ENCODE measurements around the gene PTPN11. TPM values are rescaled to one million over a fixed set of nuclear protein-coding genes. Genes with fewer than 3 reads are reported as not detected.

The PTPN11 gene
- total RNA-seq, 1 experiment from 2014 or later: 181 TPM

- DNase-seq (ENCODE audit: low read depth, low spot score) (no peak), ATAC-seq (peak; percentile 90)
- H3K27ac ChIP-seq (ENCODE audit: low read depth, low read length): no peak overlapping the region
- no peak overlapping the region for H3K4me3 ChIP-seq (replicated peaks in 1 of 2; ENCODE audit: low read depth in 1 of 2, low read length in 2 of 2)
- ChIA-PET POLR2A (no interaction called here), RAD21 (ENCODE audit: low non-redundant PET in 1 of 2, low total read pairs in 2 of 2, uncharacterized antibody in 2 of 2, unreplicated experiment in 2 of 2) (no interaction called here), CTCF (no interaction called here)
- H3K4me2 ChIP-seq (ENCODE audit: low read length): peak overlapping the region; percentile 27; the same call in 1 of the 2 replicates
- H3K36me3 ChIP-seq (ENCODE audit: control insufficient read depth in 1 of 2, insufficient read depth in 2 of 2, low read length in 2 of 2): no peaks in the 10 kb centered on the region
- H3K9me3 ChIP-seq (ENCODE audit: control insufficient read depth in 1 of 2, insufficient read depth in 1 of 2, low read depth in 1 of 2, low read length in 2 of 2): no peaks in the 10 kb centered on the region
- H4K20me1 ChIP-seq (ENCODE audit: insufficient read depth): no peaks in the 10 kb centered on the region
- H3K4me1 ChIP-seq (ENCODE audit: control insufficient read depth in 1 of 2, insufficient read depth in 2 of 2, low read length in 2 of 2): peaks cover 7 to 9% of the 10 kb centered on the region in 2 experiments; a peak in 3 of 4 replicates
- no peaks in the 10 kb centered on the region for H3K9me2 ChIP-seq (ENCODE audit: insufficient read depth)
- H3K9ac ChIP-seq (ENCODE audit: low read length): no peak overlapping the region
- TF ChIP-seq CTCF (IDR thresholded peaks at IDR 0.05 in 2 of 3, conservative IDR thresholded peaks at IDR 0.05 in 1 of 3; ENCODE audit: borderline replicate concordance in 1 of 3, insufficient read depth in 1 of 3, low read depth in 2 of 3, low read length in 2 of 3) (peak in 2 of 3 experiments; percentile 37 to 49; a peak in 3 of 6 replicates), POLR2A (IDR thresholded peaks at IDR 0.05; ENCODE audit: borderline replicate concordance, extremely low read depth, insufficient read depth, insufficient read length) (no peak)
- no peaks in the 10 kb centered on the region for H3K79me2 ChIP-seq (ENCODE audit: insufficient read depth, low read length)
- intact Hi-C loops (cut with micrococcal nuclease): no loop called here
- no peaks in the 10 kb centered on the region for H3K27me3 ChIP-seq (ENCODE audit: insufficient read depth, low read length)
- no TSS peak for BruUV-seq (replicated peaks)
- H2AFZ ChIP-seq (ENCODE audit: low read depth, low read length, poor library complexity, severe bottlenecking): no peak overlapping the region
Measured at GRCh38 chr12:112524676-112525425, 106.1 kb downstream of the PTPN11 start.

DNA sequence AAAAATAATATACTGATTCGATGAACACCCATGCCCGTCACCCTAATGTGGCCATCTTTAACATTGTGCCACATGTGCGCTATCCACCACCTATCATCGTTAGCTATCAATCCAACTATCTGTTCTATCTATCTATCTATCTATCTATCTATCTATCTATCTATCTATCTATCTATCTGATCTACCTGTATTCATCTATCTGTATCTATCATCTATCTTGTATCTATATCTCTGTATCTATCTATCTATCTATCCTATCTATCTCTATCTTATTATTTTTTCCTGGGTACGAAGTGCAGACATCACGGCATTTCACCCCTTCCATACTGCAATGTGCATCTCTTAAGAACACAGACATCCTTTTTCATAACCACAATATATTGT lies 106.7 kb downstream of the PTPN11 start:
- CTCF ChIA-PET: no interaction called here
- Histone ChIP-seq H2AFZ (ENCODE audit: low read depth, low read length, poor library complexity, severe bottlenecking) (no peak overlapping the region), H3K9me2 (ENCODE audit: insufficient read depth) (no peaks in the 10 kb centered on the region), H3K79me2 (ENCODE audit: insufficient read depth, low read length) (no peaks in the 10 kb centered on the region), H3K4me2 (ENCODE audit: low read length) (no peak overlapping the region), H3K9me3 (ENCODE audit: control insufficient read depth in 1 of 2, insufficient read depth in 1 of 2, low read depth in 1 of 2, low read length in 2 of 2) (no peaks in the 10 kb centered on the region), H4K20me1 (ENCODE audit: insufficient read depth) (no peaks in the 10 kb centered on the region), H3K4me3 (replicated peaks in 1 of 2; ENCODE audit: low read depth in 1 of 2, low read length in 2 of 2) (no peak overlapping the region), H3K4me1 (ENCODE audit: control insufficient read depth in 1 of 2, insufficient read depth in 2 of 2, low read length in 2 of 2) (peaks cover 7 to 9% of the 10 kb centered on the region in 2 experiments; a peak in 3 of 4 replicates), H3K27ac (ENCODE audit: low read depth, low read length) (no peak overlapping the region), H3K27me3 (ENCODE audit: insufficient read depth, low read length) (no peaks in the 10 kb centered on the region), H3K36me3 (ENCODE audit: control insufficient read depth in 1 of 2, insufficient read depth in 2 of 2, low read length in 2 of 2) (no peaks in the 10 kb centered on the region), H3K9ac (ENCODE audit: low read length) (no peak overlapping the region)
- POLR2A ChIA-PET: no interaction called here
- no TSS peak for BruUV-seq (replicated peaks)
- ATAC-seq: no peak
- TF ChIP-seq SIN3A (IDR thresholded peaks at IDR 0.05; ENCODE audit: low read depth) (no peak), FOSL1 (IDR thresholded peaks at IDR 0.05; ENCODE audit: low read depth) (no peak), EGR1 (IDR thresholded peaks at IDR 0.05; ENCODE audit: low read depth) (no peak), JUND (IDR thresholded peaks at IDR 0.05) (no peak), ATF3 (IDR thresholded peaks at IDR 0.05) (no peak), TCF7L2 (IDR thresholded peaks at IDR 0.05; ENCODE audit: borderline replicate concordance, extremely low read depth, insufficient read depth, insufficient read length) (no peak), POLR2AphosphoS5 (IDR thresholded peaks at IDR 0.05; ENCODE audit: low read depth, low read length) (no peak), RAD21 (IDR thresholded peaks at IDR 0.05; ENCODE audit: low read depth) (no peak), YY1 (IDR thresholded peaks at IDR 0.05; ENCODE audit: extremely low read depth, insufficient replicate concordance, low read depth, low read length) (no peak), POLR2A (IDR thresholded peaks at IDR 0.05; ENCODE audit: borderline replicate concordance, extremely low read depth, insufficient read depth, insufficient read length) (no peak), EZH2phosphoT487 (IDR thresholded peaks at IDR 0.05; ENCODE audit: borderline replicate concordance) (no peak), ELF1 (IDR thresholded peaks at IDR 0.05; ENCODE audit: borderline replicate concordance, low read depth) (no peak)
- TF ChIP-seq, protein P1, sequence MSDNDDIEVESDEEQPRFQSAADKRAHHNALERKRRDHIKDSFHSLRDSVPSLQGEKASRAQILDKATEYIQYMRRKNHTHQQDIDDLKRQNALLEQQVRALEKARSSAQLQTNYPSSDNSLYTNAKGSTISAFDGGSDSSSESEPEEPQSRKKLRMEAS (IDR thresholded peaks at IDR 0.05): no peak
- RAD21 ChIA-PET (ENCODE audit: low non-redundant PET in 1 of 2, low total read pairs in 2 of 2, uncharacterized antibody in 2 of 2, unreplicated experiment in 2 of 2): no interaction called here
- intact Hi-C loops (cut with micrococcal nuclease): no loop called here
- DNase-seq (ENCODE audit: low read depth, low spot score): no peak

Data from HCT116 (cell line).